Islet precursor cell (in vitro differentiated cells): ENCODE data around the gene DUSP16.

Experiments used
- DNase-seq: peaks from one replicate; pipeline ENCODE4 v3.0.0-alpha.2; 2018

Gene DUSP16

DNA sequence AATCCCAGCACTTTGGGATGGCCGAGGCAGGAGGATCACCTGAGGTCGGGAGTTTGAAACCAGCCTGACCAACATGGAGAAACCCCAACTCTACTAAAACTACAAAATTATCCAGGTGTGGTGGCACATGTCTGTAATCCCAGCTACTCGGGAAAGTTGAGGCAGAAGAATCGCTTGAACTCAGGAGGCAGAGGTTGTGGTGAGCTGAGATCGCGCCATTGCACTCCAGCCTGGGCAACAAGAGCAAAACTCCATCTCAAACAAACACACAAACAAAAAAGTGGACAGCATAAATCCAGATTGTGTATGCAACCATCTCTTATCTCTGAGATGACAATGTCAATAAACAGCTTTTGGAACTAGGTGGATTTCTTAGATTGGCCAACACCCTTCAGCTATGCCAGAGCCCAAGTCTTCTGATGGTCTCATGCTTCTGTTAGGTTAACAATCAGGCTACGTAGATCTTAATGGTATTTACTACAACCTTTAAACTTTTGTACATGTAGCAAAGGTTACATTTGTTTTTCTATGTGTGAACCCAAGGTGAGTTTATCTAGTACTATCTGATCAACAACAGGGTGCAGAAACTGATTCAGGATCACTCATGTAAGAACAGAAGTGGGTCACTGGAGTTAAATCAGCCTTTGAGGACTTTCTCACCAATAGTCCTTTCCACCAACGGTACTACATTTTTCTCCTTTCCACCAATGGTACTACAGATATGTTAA is 73.7 kb downstream of the DUSP16 start:
- no peak for DNase-seq

DNA sequence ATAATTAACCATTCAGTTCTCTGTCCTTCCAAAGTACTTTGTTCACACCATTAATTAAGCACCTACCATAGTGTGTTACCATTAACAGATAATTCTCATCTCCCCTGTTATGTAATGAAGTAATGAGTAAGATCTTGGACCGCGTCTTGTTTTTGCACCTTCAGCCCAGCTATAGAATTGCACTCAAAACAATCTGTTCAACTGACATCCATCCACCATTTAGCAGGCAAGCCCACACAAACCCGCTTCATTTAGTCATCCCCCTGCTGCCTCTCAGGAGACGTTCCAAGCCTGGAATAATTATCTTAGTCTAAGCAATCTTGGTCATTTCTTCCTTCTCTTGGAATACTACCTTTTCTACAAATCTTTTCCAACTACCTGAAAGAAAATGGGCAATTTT is 74.4 kb downstream of the DUSP16 start:
- peak; percentile 20 for DNase-seq

DNA sequence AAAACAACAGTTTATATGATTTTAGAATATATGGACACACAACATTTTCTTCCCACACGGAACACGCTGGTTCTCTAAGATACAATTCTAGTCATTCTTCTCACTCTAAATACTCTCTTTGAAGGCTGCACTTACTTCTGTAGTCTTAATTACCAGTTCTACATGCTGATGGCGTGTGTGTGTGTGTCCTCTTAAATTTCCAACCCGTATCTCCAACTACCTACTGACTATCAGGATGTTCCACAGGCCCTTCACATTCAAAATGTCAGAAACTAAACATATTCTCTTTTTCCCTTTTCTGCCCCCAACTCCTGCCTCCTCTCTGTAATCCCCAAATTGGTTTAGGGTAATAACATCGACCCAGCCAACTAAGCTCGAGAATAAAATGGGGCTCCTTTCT is 75.2 kb downstream of the DUSP16 start:
- DNase-seq = no peak

GRCh38 chr12:12486661-12487240 is 75.9 kb downstream of the DUSP16 start:
- DNase-seq = peak; percentile 15

DNA sequence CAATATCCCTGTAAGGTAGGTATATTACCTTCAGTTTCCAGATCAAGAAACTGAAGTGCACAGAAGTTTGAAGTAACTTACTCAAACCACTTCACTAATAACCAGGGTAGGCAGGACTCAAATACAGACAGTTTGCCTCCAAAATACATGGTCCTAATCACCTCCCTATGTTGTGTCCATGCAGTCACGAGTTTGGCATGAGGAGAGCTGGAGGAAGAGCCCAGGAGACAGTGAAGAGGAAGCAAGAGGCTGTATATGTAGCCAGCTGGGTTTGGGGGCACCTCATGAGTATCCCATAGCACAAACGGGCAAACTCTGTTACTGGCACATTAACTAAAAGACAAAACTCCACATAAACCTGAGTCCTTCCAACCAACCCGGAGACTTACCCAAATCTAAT is 79.2 kb downstream of the DUSP16 start:
- peak; percentile 12 for DNase-seq

DNA sequence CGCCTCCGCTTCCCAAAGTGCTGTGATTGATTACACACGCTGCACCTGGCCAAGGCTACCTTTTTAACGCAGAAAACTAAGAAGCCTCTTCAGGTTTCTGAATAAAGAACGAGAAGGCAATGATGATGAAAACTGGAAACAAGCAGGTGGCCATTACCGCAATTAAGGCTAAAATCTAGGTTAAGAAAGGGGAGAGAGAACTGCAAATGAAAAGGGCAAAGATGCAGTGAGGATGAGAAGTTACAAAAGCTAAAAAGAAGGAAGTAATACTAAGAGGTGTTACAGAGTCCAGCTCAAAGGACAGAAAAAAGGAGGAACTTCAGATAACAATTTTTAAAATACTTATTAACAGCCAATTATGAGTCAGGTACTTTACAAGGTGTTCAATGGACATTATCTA is 79.7 kb downstream of the DUSP16 start:
- DNase-seq = no peak

DNA sequence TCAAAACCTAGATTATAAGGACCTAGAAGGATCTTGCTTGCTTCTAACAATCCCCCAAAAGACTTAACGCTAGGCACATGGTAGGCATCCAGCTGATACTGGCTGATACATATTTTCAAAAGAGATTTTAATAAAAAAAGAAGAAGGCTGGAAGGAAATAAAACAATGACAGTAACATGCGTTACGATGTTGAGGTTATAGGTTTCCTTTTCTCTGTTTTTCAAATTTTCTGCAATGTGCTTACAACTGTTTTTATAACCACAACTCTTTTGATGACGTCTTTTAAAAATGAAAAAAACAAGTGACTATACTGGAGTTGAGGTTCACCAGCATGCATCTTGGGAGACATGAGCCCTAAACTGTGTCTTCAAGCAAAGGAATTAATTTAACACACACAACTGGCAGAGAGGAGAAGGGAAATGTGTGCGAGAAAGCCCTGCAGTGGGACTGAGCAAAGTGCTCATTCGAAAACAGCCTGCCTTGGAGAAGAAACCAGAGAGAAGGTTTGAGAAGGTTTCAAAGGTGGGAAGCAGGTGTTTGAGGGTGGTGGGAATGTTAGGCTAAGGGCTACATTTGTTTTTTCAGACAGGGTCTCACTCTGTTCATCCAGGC is 80.4 kb downstream of the DUSP16 start:
- DNase-seq = no peak

DNA sequence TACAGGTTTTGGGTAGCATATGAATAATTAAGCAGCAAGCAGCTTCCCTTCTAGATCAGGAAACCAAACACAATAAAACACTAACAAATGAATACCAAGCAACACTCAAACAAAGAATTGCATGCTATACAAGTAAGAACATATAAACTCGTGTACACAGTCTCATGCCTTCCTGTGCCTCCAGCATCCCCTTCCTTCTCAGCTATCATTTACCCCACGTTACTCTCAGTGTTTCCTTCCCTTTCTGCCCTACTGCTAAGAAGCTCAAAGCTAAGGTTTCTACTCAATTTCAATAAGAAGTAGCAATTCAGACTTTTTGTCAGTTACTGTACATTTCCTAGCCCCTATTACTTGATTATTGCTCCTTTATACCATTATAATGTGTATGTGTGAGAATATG is 81.0 kb downstream of the DUSP16 start:
- no peak for DNase-seq

DNA sequence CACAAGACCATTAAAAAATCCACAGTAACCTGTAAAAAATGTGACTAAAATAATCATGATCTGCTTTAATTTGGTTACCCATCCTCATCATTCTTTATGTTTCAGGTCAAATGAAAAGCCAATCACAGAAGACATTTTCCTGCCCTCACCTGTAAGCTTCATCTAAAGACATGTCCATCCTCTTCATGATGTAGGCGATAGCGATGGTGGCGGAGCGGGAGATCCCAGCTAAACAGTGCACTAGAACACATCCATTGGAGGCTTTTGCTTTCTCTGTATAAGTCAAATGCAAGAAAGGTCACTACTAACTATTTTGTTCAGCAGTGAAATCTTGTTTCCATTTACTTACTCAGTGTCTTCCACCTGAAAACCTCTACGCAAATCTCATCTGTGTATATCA is 82.6 kb downstream of the DUSP16 start:
- DNase-seq = no peak

DNA sequence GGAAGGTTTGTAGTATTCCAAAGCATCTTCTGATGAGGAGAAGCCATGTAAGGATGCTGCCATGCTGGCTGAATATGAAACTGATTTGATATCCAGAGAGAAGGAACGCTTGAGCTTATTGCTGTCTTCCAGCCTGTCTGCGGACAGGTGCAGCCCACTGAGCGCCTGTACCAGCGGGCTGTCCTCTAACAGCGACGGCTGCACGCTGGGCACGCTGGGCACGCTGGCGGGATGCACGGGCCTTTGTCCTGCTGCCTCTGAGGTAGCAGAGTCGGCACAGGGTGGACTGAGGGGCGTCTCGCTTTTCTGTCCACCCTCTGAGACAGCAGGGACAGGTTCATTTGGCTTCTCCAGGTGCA is 85.2 kb downstream of the DUSP16 start:
- DNase-seq = no peak

DNA sequence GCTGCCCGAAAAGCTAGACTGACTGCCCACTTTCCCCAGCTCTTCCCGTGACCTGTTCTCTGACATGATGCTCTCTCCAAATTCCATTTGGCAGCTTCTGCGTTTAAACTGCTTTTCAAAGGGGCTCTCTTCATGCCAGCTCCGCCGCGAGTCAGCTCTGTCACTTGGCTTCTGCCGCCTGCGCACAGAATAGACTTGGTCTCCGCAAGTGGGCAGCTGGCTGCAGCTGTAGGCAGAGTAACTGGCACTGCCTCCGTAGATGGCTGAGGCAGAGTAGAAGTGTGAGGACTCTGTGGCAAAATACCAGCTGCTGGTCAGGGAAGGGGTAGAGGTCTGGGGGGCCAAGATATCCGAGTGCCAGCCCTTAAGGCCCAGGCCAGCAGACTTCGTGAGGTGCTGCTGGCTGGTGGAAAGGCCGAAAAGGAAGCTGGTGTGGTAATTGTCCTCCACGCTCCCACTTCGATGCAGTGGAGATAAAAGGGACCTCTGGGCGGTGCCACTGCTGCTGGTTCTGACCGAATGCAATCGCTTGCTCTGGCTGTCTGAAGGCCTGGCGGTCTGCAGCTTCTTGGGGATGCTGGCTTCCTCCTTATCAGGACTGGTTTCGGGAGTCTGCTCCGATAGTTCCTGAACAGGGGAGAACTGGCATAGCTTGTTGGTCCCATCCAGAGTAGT is 85.7 kb downstream of the DUSP16 start:
- DNase-seq = no peak

DNA sequence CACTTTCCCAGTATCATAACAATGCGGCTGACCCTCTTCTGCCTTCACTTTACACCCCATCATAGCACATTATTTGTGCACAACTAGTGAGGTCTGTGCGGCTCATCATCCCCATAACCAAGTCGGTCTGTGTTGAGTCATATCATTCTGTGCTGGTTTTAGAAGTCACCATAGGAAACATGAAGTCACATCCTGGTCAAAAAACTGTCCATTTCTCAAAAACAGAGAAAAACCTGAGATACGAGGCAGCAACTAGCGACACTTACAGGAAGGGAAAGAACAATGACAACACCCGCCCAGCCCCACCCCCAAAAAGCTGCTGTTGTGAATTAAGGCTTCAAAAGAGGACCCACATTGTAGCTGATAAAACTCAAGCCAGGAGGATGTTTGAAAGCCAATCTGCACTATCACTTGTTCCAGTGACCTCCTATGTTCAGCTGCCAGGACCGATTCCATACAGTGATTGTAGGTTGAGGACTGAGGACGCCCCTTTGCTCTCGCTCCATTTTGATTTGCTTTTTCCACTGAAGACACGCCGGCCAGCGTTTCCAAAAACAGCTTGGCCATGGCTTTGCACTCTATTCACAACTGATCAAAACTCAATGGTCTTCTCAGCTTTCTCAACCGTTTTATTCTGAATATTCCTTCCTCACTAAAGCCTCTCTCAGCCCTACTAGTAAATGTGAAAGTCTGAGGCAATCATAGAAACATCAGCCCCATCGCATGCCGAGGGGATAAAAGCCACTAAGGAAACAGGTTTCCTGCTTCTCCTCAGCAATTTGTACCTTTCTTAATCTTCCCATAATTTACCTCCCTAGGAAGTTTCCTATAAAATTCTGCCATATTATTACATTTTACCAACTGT is 87.5 kb downstream of the DUSP16 start:
- no peak for DNase-seq

- no peak for DNase-seq
Observed at GRCh38 chr12:12474471-12474928, 88.2 kb downstream of the DUSP16 start.

GRCh38 chr12:12473223-12473622 is 89.4 kb downstream of the DUSP16 start:
- no peak for DNase-seq

DNA sequence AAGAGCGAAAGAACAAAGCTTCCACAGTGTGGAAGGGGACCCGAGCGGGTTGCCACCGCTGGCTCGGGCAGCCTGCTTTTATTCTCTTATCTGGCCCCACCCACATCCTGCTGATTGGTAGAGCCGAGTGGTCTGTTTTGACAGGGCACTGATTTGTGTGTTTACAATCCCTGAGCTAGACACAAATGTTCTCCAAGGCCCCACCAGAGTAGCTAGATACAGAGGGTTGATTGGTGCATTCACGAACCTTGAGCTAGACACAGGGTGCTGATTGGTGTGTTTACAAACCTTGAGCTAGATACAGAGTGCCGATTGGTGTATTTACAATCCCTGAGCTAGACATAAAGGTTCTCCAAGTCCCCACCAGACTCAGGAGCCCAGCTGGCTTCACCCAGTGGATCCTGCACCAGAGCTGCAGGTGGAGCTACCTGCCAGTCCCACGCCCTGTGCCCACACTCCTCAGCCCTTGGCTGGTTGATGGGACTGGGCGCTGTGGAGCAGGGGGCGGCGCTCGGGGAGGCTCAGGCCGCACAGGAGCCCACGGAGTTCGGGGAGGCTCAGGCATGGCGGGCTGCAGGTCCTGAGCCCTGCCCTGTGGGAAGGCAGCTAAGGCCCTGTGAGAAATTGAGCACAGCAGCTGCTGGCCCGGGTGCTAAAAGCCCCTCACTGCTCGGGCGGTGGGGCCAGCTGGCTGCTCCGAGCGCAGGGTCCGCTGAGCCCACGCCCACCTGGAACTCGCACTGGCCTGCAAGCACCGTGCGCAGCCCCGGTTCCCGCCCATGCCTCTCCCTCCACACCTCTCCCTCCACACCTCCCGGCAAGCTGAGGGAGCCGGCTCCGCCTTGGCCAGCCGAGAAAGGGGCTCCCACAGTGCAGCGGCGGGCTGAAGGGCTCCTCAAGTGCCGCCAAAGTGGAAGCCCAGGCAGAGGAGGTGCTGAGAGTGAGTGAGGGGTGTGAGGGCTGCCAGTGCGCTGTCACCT is 90.4 kb downstream of the DUSP16 start:
- DNase-seq = peak; percentile 46

DNA sequence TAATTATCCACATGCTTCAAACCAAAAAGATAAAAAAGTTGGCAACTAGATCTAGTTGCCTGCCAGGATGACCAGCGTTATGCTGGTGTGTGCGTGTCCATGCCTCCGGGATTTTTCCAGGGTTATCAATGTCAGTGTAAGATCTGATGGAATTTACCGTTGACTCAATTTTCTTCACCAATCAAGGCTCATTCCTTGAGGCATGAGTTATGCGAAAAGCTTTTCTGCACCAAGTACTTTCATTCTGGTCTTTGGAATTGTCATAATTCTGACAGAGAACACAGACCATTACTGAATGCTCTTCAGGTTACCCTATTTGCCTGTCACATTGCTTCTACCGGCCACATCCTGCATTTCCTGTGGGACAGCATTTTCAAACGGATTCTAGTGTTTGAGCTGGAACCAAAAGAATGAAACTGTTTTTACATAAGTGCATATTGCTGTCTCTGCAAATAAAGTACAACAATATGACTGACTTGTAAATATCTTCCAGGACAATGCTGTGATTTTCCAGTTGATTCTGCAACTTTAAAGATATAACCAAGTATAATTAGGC is 91.8 kb downstream of the DUSP16 start:
- peak; percentile 13 for DNase-seq

DNA sequence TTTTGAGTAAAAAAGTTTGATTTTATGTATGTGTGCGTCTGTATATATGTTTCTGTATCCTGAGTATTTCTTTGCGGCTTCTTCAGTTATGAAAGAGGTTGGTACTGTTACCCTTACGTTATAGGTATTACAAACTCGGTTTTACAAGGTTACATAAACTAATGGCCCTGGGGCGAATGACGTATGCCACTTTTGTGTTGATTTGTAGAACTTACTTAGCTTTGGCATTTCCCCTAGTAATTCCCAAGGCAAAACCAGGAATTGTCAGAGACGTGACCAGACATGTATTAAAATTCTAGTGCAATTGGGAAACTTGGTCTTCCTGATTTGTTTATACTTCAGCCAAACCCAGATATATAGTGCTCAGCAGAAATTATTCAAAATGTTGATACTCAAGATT is 93.3 kb downstream of the DUSP16 start:
- DNase-seq = peak; percentile 20

DNA sequence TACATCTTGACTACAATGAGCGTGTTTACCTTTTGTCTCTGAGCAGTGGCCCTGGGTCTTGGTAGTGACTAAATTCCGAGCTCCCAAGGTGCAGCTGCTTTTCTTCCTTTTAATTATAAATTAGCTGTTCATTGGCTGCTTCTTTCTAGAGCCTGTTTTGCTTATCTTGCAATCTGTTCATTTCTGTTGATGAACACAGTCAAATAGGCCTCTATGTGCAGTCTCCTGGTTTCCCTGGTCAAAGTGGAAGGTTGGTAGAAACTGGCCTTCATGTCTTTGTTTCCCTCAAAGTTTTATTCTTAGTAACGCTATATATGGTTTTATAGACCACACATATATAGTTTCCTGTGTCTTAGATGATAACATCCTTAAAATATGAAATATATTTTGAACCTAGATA is 94.1 kb downstream of the DUSP16 start:
- no peak for DNase-seq

DNA sequence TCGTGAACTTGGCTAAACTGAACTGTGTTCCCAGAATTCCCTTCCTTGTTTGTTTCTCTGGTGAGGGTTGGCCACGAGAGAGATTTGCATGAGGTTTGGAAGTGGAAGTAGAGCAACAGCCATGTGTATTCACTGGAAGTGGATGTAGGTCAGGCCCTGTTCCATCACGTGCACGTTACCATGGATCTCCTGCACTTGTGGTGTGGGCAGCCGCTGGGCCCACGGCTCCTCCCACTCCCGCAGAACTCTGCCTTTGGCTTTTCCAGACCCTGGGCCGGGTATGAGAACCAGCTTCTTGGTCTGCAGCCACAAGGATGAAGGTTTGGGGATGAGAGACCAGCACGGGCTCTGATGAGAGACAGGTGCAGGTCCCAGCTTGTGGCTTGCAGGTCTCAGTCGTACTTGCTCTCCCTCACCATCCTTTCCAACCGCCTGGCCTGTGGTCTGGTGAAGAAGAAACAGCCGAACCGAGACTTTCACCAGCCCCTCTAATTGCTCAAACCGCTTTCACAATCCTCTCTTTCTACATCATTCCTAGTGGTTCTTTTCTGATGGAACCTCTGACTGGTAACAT is 94.9 kb downstream of the DUSP16 start:
- peak; percentile 53 for DNase-seq

- peak; percentile 21 for DNase-seq
Observed at GRCh38 chr12:12467264-12467663, 95.4 kb downstream of the DUSP16 start.

DNA sequence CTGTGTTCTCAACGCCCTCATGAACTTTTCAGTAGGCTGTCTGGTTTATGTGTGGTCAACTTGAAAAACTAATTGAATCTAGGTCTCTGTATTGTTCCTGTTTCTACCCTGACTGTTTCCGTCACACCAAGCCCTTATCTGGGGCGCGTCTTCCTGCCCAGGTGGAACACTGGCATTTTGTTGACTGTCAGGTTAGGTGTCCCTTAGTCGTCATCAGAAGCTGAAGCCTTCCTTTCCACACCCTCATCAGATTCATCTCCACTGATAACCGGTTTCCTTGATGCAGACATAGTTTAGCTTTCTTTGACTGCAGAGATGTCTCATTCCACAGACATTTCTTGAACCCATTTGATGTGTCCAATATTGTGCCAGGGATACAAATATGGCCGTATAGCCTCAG is 96.5 kb downstream of the DUSP16 start:
- peak; percentile 27 for DNase-seq
